HCT116 (cell line): ENCODE data around the gene BTBD6.
"Not testable (repeated sequence)": the region's sequence is repeated elsewhere in the genome, so short reads cannot be mapped to it uniquely, and the experiment has no call there.

ENCODE experiments used
- CEBPB ChIP-seq: IDR thresholded peaks from 2 replicates; pipeline ENCODE4 v1.6.1; 2012; ENCODE audit warnings: low read depth
- CTCF ChIP-seq, 3 experiments: fragments of 200-600 bp in 1 of 3; sonication (generic) in 1 of 3; IDR thresholded peaks in 2 of 3; conservative IDR thresholded peaks in 1 of 3; 2 replicates each; pipeline ENCODE4 v1.5.1; 2012 to 2017; ENCODE audit warnings: low read depth in 2 of 3, low read length in 2 of 3, antibody characterized with exemption in 1 of 3, borderline replicate concordance in 1 of 3, control low read depth in 1 of 3, mild to moderate bottlenecking in 1 of 3, mixed read lengths in 1 of 3, mixed run types in 1 of 3, moderate library complexity in 1 of 3; ENCODE audit not compliant: insufficient read depth in 1 of 3
- EZH2 ChIP-seq: fragments of 200-600 bp; sonication (generic); IDR thresholded peaks from 2 replicates; pipeline ENCODE4 v1.6.1; 2017; ENCODE audit warnings: antibody characterized with exemption, mixed run types
- FOSL1 ChIP-seq: IDR thresholded peaks from 2 replicates; pipeline ENCODE4 v1.6.1; 2012; ENCODE audit warnings: low read depth
- JUND ChIP-seq: IDR thresholded peaks from 2 replicates; pipeline ENCODE4 v1.6.1; 2012
- POLR2A ChIP-seq: IDR thresholded peaks from 2 replicates; pipeline ENCODE4 v1.7.0; 2011; ENCODE audit warnings: borderline replicate concordance; ENCODE audit not compliant: insufficient read depth, insufficient read length; ENCODE audit errors: extremely low read depth
- POLR2AphosphoS5 ChIP-seq: IDR thresholded peaks from 2 replicates; pipeline ENCODE4 v1.6.1; 2011; ENCODE audit warnings: mild to moderate bottlenecking, low read depth, low read length, moderate library complexity
- RAD21 ChIP-seq: IDR thresholded peaks from 2 replicates; pipeline ENCODE4 v1.6.1; 2012; ENCODE audit warnings: low read depth, mild to moderate bottlenecking
- REST ChIP-seq: IDR thresholded peaks from 2 replicates; pipeline ENCODE4 v1.6.1; 2012; ENCODE audit warnings: low read depth
- SP1 ChIP-seq: IDR thresholded peaks from 2 replicates; pipeline ENCODE4 v1.6.1; 2012; ENCODE audit warnings: low read depth
- YY1 ChIP-seq: IDR thresholded peaks from 2 replicates; pipeline ENCODE4 v1.6.1; 2011; ENCODE audit warnings: low read length, low read depth, moderate library complexity, mild to moderate bottlenecking; ENCODE audit not compliant: insufficient replicate concordance; ENCODE audit errors: extremely low read depth
- ZFX ChIP-seq: fragments of 450-650 bp; IDR thresholded peaks from 2 replicates; pipeline ENCODE4 v1.6.1; 2017
- ZNF274 ChIP-seq: fragments of 200-500 bp; sonication (Bioruptor generic); IDR thresholded peaks from 2 replicates; pipeline ENCODE4 v1.6.1; 2014; ENCODE audit warnings: mild to moderate bottlenecking, low read depth, low read length, inconsistent platforms
- TF ChIP-seq, protein P1 (sequence below): IDR thresholded peaks from 2 replicates; pipeline ENCODE4 v1.6.1; 2012

DNA sequence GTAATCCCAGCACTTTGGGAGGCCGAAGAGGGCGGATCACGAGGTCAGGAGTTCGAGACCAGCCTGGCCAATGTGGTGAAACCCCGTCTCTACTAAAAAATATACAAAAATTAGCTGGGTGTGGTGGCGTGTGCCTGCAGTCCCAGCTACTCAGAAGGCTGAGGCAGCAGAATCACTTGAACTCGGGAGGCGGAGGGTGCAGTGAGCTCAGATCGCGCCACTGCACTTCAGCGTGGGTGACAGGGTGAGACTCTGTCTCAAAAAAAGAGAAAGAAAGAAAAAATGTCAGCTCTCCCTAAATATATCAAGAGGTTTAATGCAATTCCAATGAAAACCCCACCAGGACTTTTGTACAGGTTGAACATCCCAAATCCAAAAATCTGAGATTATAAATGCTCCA lies 49.0 kb downstream of the BTBD6 start:
- TF ChIP-seq CEBPB; POLR2AphosphoS5; POLR2A; CTCF (IDR thresholded peaks at IDR 0.05 in 2 of 3, conservative IDR thresholded peaks at IDR 0.05 in 1 of 3; ENCODE audit: borderline replicate concordance in 1 of 3, insufficient read depth in 1 of 3, low read depth in 2 of 3, low read length in 2 of 3); EZH2; ZNF274; REST; YY1; SP1; FOSL1; RAD21; ZFX; JUND: not testable (repeated sequence)
- TF ChIP-seq, protein P1, sequence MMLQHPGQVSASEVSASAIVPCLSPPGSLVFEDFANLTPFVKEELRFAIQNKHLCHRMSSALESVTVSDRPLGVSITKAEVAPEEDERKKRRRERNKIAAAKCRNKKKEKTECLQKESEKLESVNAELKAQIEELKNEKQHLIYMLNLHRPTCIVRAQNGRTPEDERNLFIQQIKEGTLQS, result not testable (repeated sequence)
